ENCODE measurements around the gene ZNF490. TPM values are rescaled to one million over a fixed set of nuclear protein-coding genes. Genes with fewer than 3 reads are reported as not detected.

The ZNF490 gene
- total and polyA plus RNA-seq, 10 of the 15 experiments (the other 5 are each of a cell fraction or from before 2014, with no cell fraction given) = 0.57 to 8.4 (median 3.2) TPM

- TF ChIP-seq ZBTB40 (IDR thresholded peaks at IDR 0.05; ENCODE audit: borderline replicate concordance) (peak; percentile 98), EZH2 (IDR thresholded peaks at IDR 0.05; ENCODE audit: borderline replicate concordance, control insufficient read depth, low read depth, low read length) (no peak), CREM (IDR thresholded peaks at IDR 0.05; ENCODE audit: low read depth) (peak; percentile 91), HDAC2 (IDR thresholded peaks at IDR 0.05) (0 out of 2 replicates have a peak, but pooled peaks have one; percentile 24), IRF5 (IDR thresholded peaks at IDR 0.05; ENCODE audit: borderline replicate concordance) (no peak), MEF2A (IDR thresholded peaks at IDR 0.05; ENCODE audit: insufficient read depth, low read depth, low read length) (0 out of 2 replicates have a peak, but pooled peaks have one; percentile 23), CHD4 (IDR thresholded peaks at IDR 0.05) (no peak), HSF1 (IDR thresholded peaks at IDR 0.05; ENCODE audit: low read depth, low read length) (peak; percentile 37; the same call in 1 of the 2 replicates), STAT3 (IDR thresholded peaks at IDR 0.05; ENCODE audit: low read depth, low read length) (no peak), BCL11A (IDR thresholded peaks at IDR 0.05; ENCODE audit: low read depth, low read length) (0 out of 2 replicates have a peak, but pooled peaks have one; percentile 8), ASH2L (IDR thresholded peaks at IDR 0.05; ENCODE audit: borderline replicate concordance, low read depth) (peak; percentile 36; the same call in 1 of the 2 replicates), BACH1 (IDR thresholded peaks at IDR 0.05; ENCODE audit: borderline replicate concordance) (peak; percentile 83), PML (IDR thresholded peaks at IDR 0.05; ENCODE audit: low read length) (peak; percentile 57; the same call in 1 of the 2 replicates), CEBPB (IDR thresholded peaks at IDR 0.05; ENCODE audit: borderline replicate concordance in 1 of 2, low read depth in 2 of 2, low read length in 2 of 2) (no peak), POLR2A (IDR thresholded peaks at IDR 0.05; ENCODE audit: low read depth, low read length) (peak; percentile 98), SREBF1 (IDR thresholded peaks at IDR 0.05; ENCODE audit: low read length) (no peak; the same call in 1 of the 2 replicates), JUNB (IDR thresholded peaks at IDR 0.05) (no peak), SUPT20H (IDR thresholded peaks at IDR 0.05; ENCODE audit: borderline replicate concordance, control insufficient read depth, low read depth, low read length) (no peak), HDAC6 (IDR thresholded peaks at IDR 0.05; ENCODE audit: unreplicated experiment) (no peak), CHD2 (IDR thresholded peaks at IDR 0.05; ENCODE audit: borderline replicate concordance, low read depth, low read length) (peak; percentile 49; the same call in 1 of the 2 replicates), KAT2A (conservative IDR thresholded peaks at IDR 0.05; ENCODE audit: control insufficient read depth, low read depth, low read length) (no peak), GATAD2B (conservative IDR thresholded peaks at IDR 0.05; ENCODE audit: low read depth) (0 out of 2 replicates have a peak, but pooled peaks have one; percentile 67), SMAD1 (IDR thresholded peaks at IDR 0.05; ENCODE audit: low read depth, partially characterized antibody) (no peak)
Measured at GRCh38 chr19:12610540-12611360, at the start of gene ZNF490, which contains the start of gene ZNF791 (continued).

All from GM12878 (cell line).